GM18508 (cell line): ENCODE results near the gene LRBA.

Experiments used
- ATAC-seq: cut with Tn5 transposase; IDR thresholded peaks from one replicate; pipeline ENCODE4 v1.9.1; 2021; ENCODE audit warnings: moderate number of reproducible peaks; ENCODE audit not compliant: insufficient read depth, unreplicated experiment

The LRBA gene

DNA sequence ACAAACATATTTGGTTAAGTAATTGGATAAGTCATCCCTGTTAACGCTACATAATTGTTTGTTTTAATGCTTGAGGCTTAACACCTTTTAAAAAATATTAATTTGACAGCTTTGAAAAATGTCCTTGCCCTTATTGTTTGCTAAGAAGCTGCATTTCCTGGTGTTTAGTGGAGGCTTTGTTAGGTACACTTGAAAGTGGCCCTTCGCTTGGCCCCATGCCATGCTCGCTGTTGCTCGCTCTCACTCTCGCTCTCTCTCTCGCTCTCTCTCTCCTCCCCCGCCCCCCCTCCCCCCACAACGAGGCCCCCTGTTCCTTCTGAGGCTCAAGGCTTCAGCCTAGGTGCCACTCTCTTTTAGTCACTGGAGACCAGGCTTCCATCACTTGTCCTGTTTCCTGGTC lies 797.3 kb downstream of the LRBA start:
- no peak for ATAC-seq

- ATAC-seq = no peak
Measured at GRCh38 chr4:150217192-150217591, 797.9 kb downstream of the LRBA start.

- ATAC-seq = no peak
Measured at GRCh38 chr4:150216726-150217125, 798.4 kb downstream of the LRBA start.

- ATAC-seq = no peak
Measured at GRCh38 chr4:150215601-150216000, 799.5 kb downstream of the LRBA start.
